ENCODE measurements around the gene CYTH1.

DNA sequence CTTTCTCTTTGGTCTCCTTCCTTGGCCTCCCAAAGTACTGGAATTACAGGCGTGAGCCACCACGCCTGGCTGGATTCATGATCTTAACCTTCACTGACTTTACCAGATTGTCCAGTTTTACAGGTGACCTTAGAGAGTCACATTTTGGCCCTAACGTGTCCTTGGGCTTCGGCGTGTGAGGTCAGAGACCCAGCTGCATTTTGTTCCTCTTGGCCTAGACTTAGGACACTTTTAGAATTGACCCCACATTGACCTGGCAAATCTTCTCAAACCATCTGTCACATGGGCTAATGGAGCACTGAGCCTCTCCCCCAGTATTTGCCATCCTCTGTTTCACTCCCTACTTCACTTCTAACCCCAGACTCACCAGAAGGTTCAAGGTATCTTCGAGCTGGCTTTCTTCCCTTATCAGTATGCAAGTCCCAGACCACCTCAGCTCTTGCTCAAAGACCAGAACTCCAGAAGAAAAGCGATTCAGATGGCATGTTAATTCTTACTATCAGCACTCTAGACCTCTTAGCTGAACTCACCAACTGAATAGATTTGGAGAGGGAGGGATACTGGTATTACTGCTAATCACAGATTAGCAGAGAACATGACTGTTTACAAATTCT is 1.7 kb upstream of the CYTH1 start:
- TF ChIP-seq, protein P1, sequence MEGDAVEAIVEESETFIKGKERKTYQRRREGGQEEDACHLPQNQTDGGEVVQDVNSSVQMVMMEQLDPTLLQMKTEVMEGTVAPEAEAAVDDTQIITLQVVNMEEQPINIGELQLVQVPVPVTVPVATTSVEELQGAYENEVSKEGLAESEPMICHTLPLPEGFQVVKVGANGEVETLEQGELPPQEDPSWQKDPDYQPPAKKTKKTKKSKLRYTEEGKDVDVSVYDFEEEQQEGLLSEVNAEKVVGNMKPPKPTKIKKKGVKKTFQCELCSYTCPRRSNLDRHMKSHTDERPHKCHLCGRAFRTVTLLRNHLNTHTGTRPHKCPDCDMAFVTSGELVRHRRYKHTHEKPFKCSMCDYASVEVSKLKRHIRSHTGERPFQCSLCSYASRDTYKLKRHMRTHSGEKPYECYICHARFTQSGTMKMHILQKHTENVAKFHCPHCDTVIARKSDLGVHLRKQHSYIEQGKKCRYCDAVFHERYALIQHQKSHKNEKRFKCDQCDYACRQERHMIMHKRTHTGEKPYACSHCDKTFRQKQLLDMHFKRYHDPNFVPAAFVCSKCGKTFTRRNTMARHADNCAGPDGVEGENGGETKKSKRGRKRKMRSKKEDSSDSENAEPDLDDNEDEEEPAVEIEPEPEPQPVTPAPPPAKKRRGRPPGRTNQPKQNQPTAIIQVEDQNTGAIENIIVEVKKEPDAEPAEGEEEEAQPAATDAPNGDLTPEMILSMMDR (IDR thresholded peaks at IDR 0.05; ENCODE audit: low read length), result no peak
- TF ChIP-seq EZH2 (IDR thresholded peaks at IDR 0.05; ENCODE audit: borderline replicate concordance, low read length), result no peak
